ENCODE results near the gene ORC2. TPM values are rescaled to one million over a fixed set of nuclear protein-coding genes. Genes with fewer than 3 reads are reported as not detected.
"Not testable (repeated sequence)": the region's sequence is repeated elsewhere in the genome, so short reads cannot be mapped to it uniquely, and the experiment has no call there.

The ORC2 gene
- polyA plus RNA-seq, 1 donor = 23.9 TPM

DNA sequence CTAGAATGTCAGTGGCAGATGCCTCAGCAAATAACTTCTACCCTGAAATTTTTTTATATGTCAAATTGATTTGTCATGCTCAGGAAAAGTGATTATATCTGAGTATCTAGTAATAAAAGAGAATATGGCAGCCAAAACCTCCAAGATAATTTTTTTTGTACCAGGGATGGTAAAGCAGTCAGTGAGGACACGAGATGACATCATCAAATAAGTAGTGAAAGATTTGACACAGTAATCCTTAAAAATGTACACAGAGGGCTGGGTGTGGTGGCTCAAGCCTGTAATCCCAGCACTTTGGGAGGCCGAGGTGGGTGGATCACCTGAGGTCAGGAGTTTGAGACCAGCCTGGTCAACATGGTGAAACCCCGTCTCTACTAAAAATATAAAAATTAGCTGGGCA lies 6.6 kb upstream of the ORC2 start:
- not testable (repeated sequence) for H3K9me3 ChIP-seq (ENCODE audit: control insufficient read depth, low read depth, low read length); H3K27ac ChIP-seq (ENCODE audit: low read length); H3K36me3 ChIP-seq (ENCODE audit: control insufficient read depth, insufficient read depth, low read length); H3K4me3 ChIP-seq (ENCODE audit: low read length); DNase-seq; H3K27me3 ChIP-seq (ENCODE audit: control insufficient read depth, insufficient read depth, low read length)
- WGBS (ENCODE audit: insufficient coverage, low lambda C conversion rate) = 100% methylated on average over 1 of the region's 3 CpGs
- peaks cover 14% of the 10 kb centered on the region for H3K4me1 ChIP-seq (ENCODE audit: control insufficient read depth, insufficient read depth, low read length)

DNA sequence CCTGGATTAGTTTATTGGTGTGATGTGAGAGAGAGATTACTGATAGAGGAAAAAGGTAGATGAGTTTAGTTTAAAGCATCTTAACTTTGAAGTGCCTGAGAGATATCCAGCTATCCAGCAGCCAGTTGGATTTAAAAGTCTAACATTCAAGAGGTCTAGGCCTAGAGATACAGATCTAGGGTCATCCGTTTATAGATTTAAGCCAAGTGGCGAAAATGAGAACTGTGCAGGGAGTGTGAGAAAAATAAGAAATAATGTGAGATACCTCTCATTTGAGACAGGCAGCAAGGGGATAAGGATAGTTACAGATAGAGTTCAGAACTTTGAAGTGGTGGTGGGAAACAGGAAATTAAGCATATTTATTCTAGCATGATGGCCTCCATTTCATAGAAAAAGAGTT lies 5.3 kb upstream of the ORC2 start:
- no peaks in the 10 kb centered on the region for H3K9me3 ChIP-seq (ENCODE audit: control insufficient read depth, low read depth, low read length)
- H3K27ac ChIP-seq (ENCODE audit: low read length) = peak overlapping the region; percentile 61
- no peak overlapping the region for H3K4me3 ChIP-seq (ENCODE audit: low read length)

GRCh38 chr2:200968162-200968561 lies 4.7 kb upstream of the ORC2 start:
- H3K36me3 ChIP-seq (ENCODE audit: control insufficient read depth, insufficient read depth, low read length) = no peaks in the 10 kb centered on the region
- H3K27ac ChIP-seq (ENCODE audit: low read length) = peak overlapping the region; percentile 61
- H3K4me3 ChIP-seq (ENCODE audit: low read length) = no peak overlapping the region
- no peaks in the 10 kb centered on the region for H3K9me3 ChIP-seq (ENCODE audit: control insufficient read depth, low read depth, low read length)
- peaks cover 14% of the 10 kb centered on the region for H3K4me1 ChIP-seq (ENCODE audit: control insufficient read depth, insufficient read depth, low read length)
- WGBS (ENCODE audit: insufficient coverage, low lambda C conversion rate) = 17% methylated on average over 1 of the region's 1 CpG
- DNase-seq = peak; percentile 79 to 93
- H3K27me3 ChIP-seq (ENCODE audit: control insufficient read depth, insufficient read depth, low read length) = no peaks in the 10 kb centered on the region

More for the DNA sequence above, 5.3 kb upstream of the ORC2 start:
- H3K27me3 ChIP-seq (ENCODE audit: control insufficient read depth, insufficient read depth, low read length) = no peaks in the 10 kb centered on the region
- WGBS (ENCODE audit: insufficient coverage, low lambda C conversion rate) = no CpG with 5 or more reads among the region's 2 CpGs
- H3K36me3 ChIP-seq (ENCODE audit: control insufficient read depth, insufficient read depth, low read length) = no peaks in the 10 kb centered on the region
- H3K4me1 ChIP-seq (ENCODE audit: control insufficient read depth, insufficient read depth, low read length) = peaks cover 14% of the 10 kb centered on the region
- peak in 1 of 2 donors; percentile 8 for DNase-seq

- Histone ChIP-seq H3K27ac (ENCODE audit: low read length) (no peak overlapping the region), H3K27me3 (ENCODE audit: control insufficient read depth, insufficient read depth, low read length) (no peaks in the 10 kb centered on the region), H3K4me1 (ENCODE audit: control insufficient read depth, insufficient read depth, low read length) (peaks cover 20% of the 10 kb centered on the region), H3K4me3 (ENCODE audit: low read length) (no peak overlapping the region), H3K9me3 (ENCODE audit: control insufficient read depth, low read depth, low read length) (no peaks in the 10 kb centered on the region), H3K36me3 (ENCODE audit: control insufficient read depth, insufficient read depth, low read length) (no peaks in the 10 kb centered on the region)
- WGBS (ENCODE audit: insufficient coverage, low lambda C conversion rate) = 100% methylated on average over 1 of the region's 4 CpGs
- no peak for DNase-seq
These were observed 3.3 kb upstream of the ORC2 start for GRCh38 chr2:200966770-200967169.

- H3K36me3 ChIP-seq (ENCODE audit: control insufficient read depth, insufficient read depth, low read length) = no peaks in the 10 kb centered on the region
- peak overlapping the region; percentile 85 for H3K27ac ChIP-seq (ENCODE audit: low read length)
- H3K4me3 ChIP-seq (ENCODE audit: low read length) = peak overlapping the region; percentile 67
- no peaks in the 10 kb centered on the region for H3K9me3 ChIP-seq (ENCODE audit: control insufficient read depth, low read depth, low read length)
- H3K4me1 ChIP-seq (ENCODE audit: control insufficient read depth, insufficient read depth, low read length) = peaks cover 20% of the 10 kb centered on the region
- H3K27me3 ChIP-seq (ENCODE audit: control insufficient read depth, insufficient read depth, low read length) = no peaks in the 10 kb centered on the region
- peak in 1 of 2 donors; percentile 40 for DNase-seq
- WGBS (ENCODE audit: insufficient coverage, low lambda C conversion rate) = no CpG with 5 or more reads among the region's 6 CpGs
These were observed 1.0 kb upstream of the ORC2 start for GRCh38 chr2:200964498-200964897.

DNA sequence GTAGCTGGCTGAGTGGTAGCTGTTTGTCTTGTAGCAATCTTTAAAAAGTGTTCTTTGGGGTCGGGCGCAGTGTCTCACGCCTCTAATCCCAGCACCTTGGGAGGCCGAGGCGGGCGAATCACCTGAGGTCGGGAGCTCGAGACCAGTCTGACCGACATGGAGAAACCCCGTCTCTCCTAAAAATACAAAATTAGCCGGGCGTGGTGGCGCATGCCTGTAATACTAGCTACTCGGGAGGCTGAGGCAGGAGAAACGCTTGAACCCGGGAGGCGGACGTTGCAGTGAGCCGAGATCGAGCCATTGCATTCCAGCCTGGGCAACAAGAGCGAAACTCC lies 425 bp upstream of the ORC2 start:
- peaks cover 17% of the 10 kb centered on the region for H3K4me1 ChIP-seq (ENCODE audit: control insufficient read depth, insufficient read depth, low read length)
- no CpG with 5 or more reads among the region's 21 CpGs for WGBS (ENCODE audit: insufficient coverage, low lambda C conversion rate)
- not testable (repeated sequence) for DNase-seq

DNA sequence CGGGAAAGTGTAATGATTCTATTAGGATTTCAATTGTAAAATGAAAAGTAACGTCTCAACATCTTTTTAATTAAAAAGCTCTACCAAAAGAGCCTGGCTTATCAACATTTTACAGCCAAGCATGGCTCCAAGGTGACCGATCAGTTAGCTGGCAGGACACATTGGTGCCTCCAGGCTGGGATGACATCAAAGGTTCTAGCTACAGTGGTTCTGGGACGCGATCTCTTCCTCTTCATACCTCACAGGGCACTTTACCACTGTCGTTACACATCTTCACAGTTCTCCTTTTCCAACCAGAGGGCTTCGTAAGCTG lies 693 bp downstream of the ORC2 start:
- WGBS (ENCODE audit: insufficient coverage, low lambda C conversion rate) = no CpG with 5 or more reads among the region's 7 CpGs
- Histone ChIP-seq H3K36me3 (ENCODE audit: control insufficient read depth, insufficient read depth, low read length) (no peaks in the 10 kb centered on the region), H3K27ac (ENCODE audit: low read length) (peak overlapping the region; percentile 85), H3K4me3 (ENCODE audit: low read length) (peak overlapping the region; percentile 67), H3K4me1 (ENCODE audit: control insufficient read depth, insufficient read depth, low read length) (peaks cover 7% of the 10 kb centered on the region), H3K27me3 (ENCODE audit: control insufficient read depth, insufficient read depth, low read length) (no peaks in the 10 kb centered on the region), H3K9me3 (ENCODE audit: control insufficient read depth, low read depth, low read length) (no peaks in the 10 kb centered on the region)
- DNase-seq = no peak

More for the DNA sequence above, 425 bp upstream of the ORC2 start:
- H3K27ac ChIP-seq (ENCODE audit: low read length) = peak overlapping the region; percentile 85
- H3K4me3 ChIP-seq (ENCODE audit: low read length) = peak overlapping the region; percentile 67
- H3K9me3 ChIP-seq (ENCODE audit: control insufficient read depth, low read depth, low read length); H3K27me3 ChIP-seq (ENCODE audit: control insufficient read depth, insufficient read depth, low read length); H3K36me3 ChIP-seq (ENCODE audit: control insufficient read depth, insufficient read depth, low read length): not testable (repeated sequence)

DNA sequence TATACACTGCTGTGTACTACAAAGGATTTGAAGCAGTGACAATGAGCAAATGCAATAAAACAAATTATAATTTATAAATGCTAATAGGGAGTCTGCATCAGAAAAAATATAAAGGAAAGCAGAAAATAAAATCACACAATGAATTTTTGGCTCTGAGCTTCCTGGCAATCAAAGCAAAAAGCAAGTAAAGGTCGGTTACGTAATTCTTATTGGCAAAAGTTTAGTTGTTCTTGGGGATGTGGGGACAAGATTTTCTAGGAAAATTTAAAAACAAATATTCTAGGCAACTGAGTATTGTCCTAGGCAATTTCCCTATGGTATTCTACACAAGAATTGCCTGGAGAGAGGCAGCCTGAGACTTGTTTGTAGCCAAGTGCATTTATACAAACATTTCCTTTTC lies 1.8 kb downstream of the ORC2 start:
- Histone ChIP-seq H3K27me3 (ENCODE audit: control insufficient read depth, insufficient read depth, low read length) (no peaks in the 10 kb centered on the region), H3K27ac (ENCODE audit: low read length) (no peak overlapping the region), H3K9me3 (ENCODE audit: control insufficient read depth, low read depth, low read length) (no peaks in the 10 kb centered on the region), H3K36me3 (ENCODE audit: control insufficient read depth, insufficient read depth, low read length) (peaks cover 3% of the 10 kb centered on the region), H3K4me1 (ENCODE audit: control insufficient read depth, insufficient read depth, low read length) (peaks cover 6% of the 10 kb centered on the region), H3K4me3 (ENCODE audit: low read length) (no peak overlapping the region)
- no peak for DNase-seq
- 79% methylated on average over 2 of the region's 2 CpGs for WGBS (ENCODE audit: insufficient coverage, low lambda C conversion rate)

- H3K9me3 ChIP-seq (ENCODE audit: control insufficient read depth, low read depth, low read length) = no peaks in the 10 kb centered on the region
- no peak overlapping the region for H3K4me3 ChIP-seq (ENCODE audit: low read length)
- WGBS (ENCODE audit: insufficient coverage, low lambda C conversion rate) = 74% methylated on average over 3 of the region's 3 CpGs
- H3K27me3 ChIP-seq (ENCODE audit: control insufficient read depth, insufficient read depth, low read length) = no peaks in the 10 kb centered on the region
- H3K36me3 ChIP-seq (ENCODE audit: control insufficient read depth, insufficient read depth, low read length) = peaks cover 36% of the 10 kb centered on the region
- peaks cover under 1% of the 10 kb centered on the region for H3K4me1 ChIP-seq (ENCODE audit: control insufficient read depth, insufficient read depth, low read length)
- H3K27ac ChIP-seq (ENCODE audit: low read length) = no peak overlapping the region
- no peak for DNase-seq
These were observed 13.1 kb downstream of the ORC2 start for GRCh38 chr2:200950378-200950777.

- Histone ChIP-seq H3K27me3 (ENCODE audit: control insufficient read depth, insufficient read depth, low read length) (no peaks in the 10 kb centered on the region), H3K36me3 (ENCODE audit: control insufficient read depth, insufficient read depth, low read length) (peaks cover 42% of the 10 kb centered on the region), H3K27ac (ENCODE audit: low read length) (peak overlapping the region; percentile 89), H3K4me1 (ENCODE audit: control insufficient read depth, insufficient read depth, low read length) (peaks cover 13% of the 10 kb centered on the region), H3K4me3 (ENCODE audit: low read length) (no peak overlapping the region), H3K9me3 (ENCODE audit: control insufficient read depth, low read depth, low read length) (no peaks in the 10 kb centered on the region)
- no peak for DNase-seq
- 100% methylated on average over 2 of the region's 4 CpGs for WGBS (ENCODE audit: insufficient coverage, low lambda C conversion rate)
These were observed 18.1 kb downstream of the ORC2 start for GRCh38 chr2:200945395-200945729.

DNA sequence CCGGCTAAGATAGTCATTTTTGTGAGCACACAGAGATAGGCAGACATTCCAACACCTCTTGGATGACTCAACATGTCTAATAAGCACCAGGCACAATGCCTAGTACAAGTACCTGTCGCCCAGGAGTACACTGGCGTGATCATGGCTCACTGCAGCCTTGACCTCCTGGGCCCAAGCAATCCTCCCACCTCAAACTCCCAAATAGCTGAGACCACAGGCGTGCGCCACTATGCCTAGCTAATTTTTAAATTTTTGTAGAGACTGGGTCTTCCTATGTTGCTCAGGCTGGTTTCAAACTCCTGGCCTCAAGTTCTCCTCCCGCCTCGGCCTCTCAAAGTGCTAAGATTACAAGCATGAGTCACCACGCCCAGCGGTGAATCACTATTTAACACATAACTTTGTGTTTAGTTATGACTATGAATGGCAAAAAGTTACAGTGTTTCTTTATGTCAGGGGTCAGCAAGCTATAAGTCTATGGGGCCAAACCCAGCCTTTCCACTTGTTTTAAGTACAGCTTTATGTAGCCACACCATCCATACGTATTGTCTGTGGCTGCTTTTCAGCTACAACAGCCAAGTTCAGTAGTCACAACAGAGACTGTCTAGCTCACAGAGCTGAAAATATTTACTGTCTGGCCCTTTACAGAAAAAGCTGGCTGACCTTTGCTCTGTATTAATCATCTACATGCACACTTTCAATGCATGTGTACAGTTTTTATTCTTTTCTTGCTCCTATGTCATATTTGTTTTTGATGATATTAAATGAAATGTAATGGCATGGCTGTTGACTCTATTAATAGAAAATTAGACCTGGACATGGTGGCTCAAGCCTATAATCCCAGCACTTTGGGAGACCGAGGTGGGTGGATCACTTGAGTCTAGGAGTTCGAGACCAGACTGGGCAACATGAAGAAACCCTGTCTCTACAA lies 18.7 kb downstream of the ORC2 start:
- peak; percentile 44 to 80 for DNase-seq
- no peaks in the 10 kb centered on the region for H3K27me3 ChIP-seq (ENCODE audit: control insufficient read depth, insufficient read depth, low read length)
- H3K27ac ChIP-seq (ENCODE audit: low read length) = peak overlapping the region; percentile 89
- H3K4me1 ChIP-seq (ENCODE audit: control insufficient read depth, insufficient read depth, low read length) = peaks cover 13% of the 10 kb centered on the region
- no CpG with 5 or more reads among the region's 12 CpGs for WGBS (ENCODE audit: insufficient coverage, low lambda C conversion rate)
- no peak overlapping the region for H3K4me3 ChIP-seq (ENCODE audit: low read length)
- peaks cover 47% of the 10 kb centered on the region for H3K36me3 ChIP-seq (ENCODE audit: control insufficient read depth, insufficient read depth, low read length)
- no peaks in the 10 kb centered on the region for H3K9me3 ChIP-seq (ENCODE audit: control insufficient read depth, low read depth, low read length)

All from large intestine (tissue), 3 donors.